HepG2 (cell line): Measurements from ENCODE around the gene PERCC1. TPM values are rescaled to one million over a fixed set of nuclear protein-coding genes. Genes with fewer than 3 reads are reported as not detected.

ENCODE experiments used
- ARID2 ChIP-seq: sonication (generic); formaldehyde crosslinking; IDR thresholded peaks from 2 replicates; pipeline ENCODE4 v1.8.1; 2022; ENCODE audit warnings: mild to moderate bottlenecking, missing genetic modification reagents, borderline replicate concordance
- GMEB1 ChIP-seq: sonication (generic); formaldehyde crosslinking; IDR thresholded peaks from 2 replicates; pipeline ENCODE4 v1.5.1; 2020; ENCODE audit warnings: missing genetic modification reagents, mild to moderate bottlenecking, borderline replicate concordance
- GPN1 ChIP-seq: sonication (generic); formaldehyde crosslinking; IDR thresholded peaks from 2 replicates; pipeline ENCODE4 v1.5.1; 2020; ENCODE audit warnings: missing genetic modification reagents, borderline replicate concordance
- HBP1 ChIP-seq: IDR thresholded peaks from 2 replicates; pipeline ENCODE4 v1.6.1; 2016; ENCODE audit warnings: low read depth, control low read depth
- HMG20B ChIP-seq: conservative IDR thresholded peaks from 2 replicates; pipeline ENCODE4 v1.6.1; 2016; ENCODE audit warnings: missing genetic modification reagents, missing compliant biosample characterization
- HNRNPH1 ChIP-seq: fragments of 200-400 bp; formaldehyde crosslinking; optimal IDR thresholded peaks from 2 replicates; pipeline ENCODE3; 2017; ENCODE audit warnings: mild to moderate bottlenecking, low read depth, low read length
- KLF9 ChIP-seq: IDR thresholded peaks from 2 replicates; pipeline ENCODE4 v1.6.1; 2016; ENCODE audit warnings: low read depth
- MEIS2 ChIP-seq: sonication (generic); formaldehyde crosslinking; IDR thresholded peaks from 2 replicates; pipeline ENCODE4 v1.9.0; 2021; ENCODE audit warnings: mild to moderate bottlenecking, missing genetic modification reagents
- ONECUT2 ChIP-seq: sonication (generic); formaldehyde crosslinking; IDR thresholded peaks from 2 replicates; pipeline ENCODE4 v1.4.0; 2020; ENCODE audit warnings: missing genetic modification reagents
- PCBP1 ChIP-seq: fragments of 200-400 bp; formaldehyde crosslinking; IDR thresholded peaks from 2 replicates; pipeline ENCODE4 v1.6.1; 2017; ENCODE audit warnings: mild to moderate bottlenecking, low read depth, low read length, borderline replicate concordance
- RAD21 ChIP-seq: fragments of 450-650 bp; formaldehyde crosslinking; IDR thresholded peaks from 2 replicates; pipeline ENCODE4 v1.5.0; 2020; ENCODE audit warnings: mild to moderate bottlenecking
- RELA ChIP-seq: sonication (generic); formaldehyde crosslinking; IDR thresholded peaks from 2 replicates; pipeline ENCODE4 v1.4.0; 2020; ENCODE audit warnings: missing genetic modification reagents
- SP140L ChIP-seq: sonication (generic); formaldehyde crosslinking; IDR thresholded peaks from 2 replicates; pipeline ENCODE4 v1.4.0; 2020; ENCODE audit warnings: missing genetic modification reagents, borderline replicate concordance
- ZFAT ChIP-seq: sonication (generic); formaldehyde crosslinking; conservative IDR thresholded peaks from 2 replicates; pipeline ENCODE4 v1.8.1; 2023; ENCODE audit warnings: missing genetic modification reagents, inconsistent platforms
- ZNF121 ChIP-seq: sonication (generic); formaldehyde crosslinking; IDR thresholded peaks from 2 replicates; pipeline ENCODE4 v1.5.0; 2020; ENCODE audit warnings: mild to moderate bottlenecking, missing genetic modification reagents
- ZNF234 ChIP-seq: sonication (generic); formaldehyde crosslinking; conservative IDR thresholded peaks from 2 replicates; pipeline ENCODE4 v1.5.1; 2020; ENCODE audit warnings: mild to moderate bottlenecking, missing genetic modification reagents
- ZNF329 ChIP-seq: sonication (generic); formaldehyde crosslinking; IDR thresholded peaks from 2 replicates; pipeline ENCODE4 v1.9.0; 2021; ENCODE audit warnings: low read depth, mild to moderate bottlenecking, missing genetic modification reagents
- ZNF460 ChIP-seq: sonication (generic); formaldehyde crosslinking; IDR thresholded peaks from 2 replicates; pipeline ENCODE4 v1.5.1; 2020; ENCODE audit warnings: missing genetic modification reagents, mild to moderate bottlenecking, borderline replicate concordance
- ZNF589 ChIP-seq: sonication (generic); formaldehyde crosslinking; conservative IDR thresholded peaks from 2 replicates; pipeline ENCODE4 v1.8.0; 2022; ENCODE audit warnings: mild to moderate bottlenecking, moderate library complexity, missing genetic modification reagents
- ZNF678 ChIP-seq: sonication (generic); formaldehyde crosslinking; IDR thresholded peaks from 2 replicates; pipeline ENCODE4 v1.4.0; 2020; ENCODE audit warnings: mild to moderate bottlenecking, missing genetic modification reagents
- ZNF691 ChIP-seq: sonication (generic); formaldehyde crosslinking; IDR thresholded peaks from 2 replicates; pipeline ENCODE4 v1.4.0; 2020; ENCODE audit warnings: missing genetic modification reagents, low read depth, mild to moderate bottlenecking, borderline replicate concordance
- ZNF839 ChIP-seq: sonication (generic); formaldehyde crosslinking; IDR thresholded peaks from 2 replicates; pipeline ENCODE4 v1.4.0; 2020; ENCODE audit warnings: missing genetic modification reagents, mild to moderate bottlenecking, borderline replicate concordance
- polyA plus RNA-seq, 8 experiments: library from polyadenylated mRNA; depleted of rRNA in 3 of 8; stranded (reverse) in 7 of 8; unstranded in 1 of 8; fragments of >200 nt; fragmentation: Illumina TruSeq in 4 of 8; extraction: Trizol in 4 of 8; gene quantifications; 2 replicates each; pipeline versions ENCODE4 v1.2.1 to v1.2.3, GENCODE V29; 2011 to 2016; ENCODE audit warnings: low read depth in 4 of 8, missing spikeins in 1 of 8, mixed read lengths in 1 of 8; ENCODE audit not compliant: insufficient read depth in 1 of 8
- total RNA-seq, 5 experiments: library from RNA; depleted of rRNA; stranded (reverse); fragments of >200 nt; fragmentation: Illumina TruSeq; extraction: Trizol; gene quantifications; 2 replicates each; pipeline ENCODE4 v1.2.3, GENCODE V29; 2016; ENCODE audit warnings: low read depth in 1 of 5
- TF ChIP-seq, protein P1 (sequence below): sonication (generic); formaldehyde crosslinking; IDR thresholded peaks from 2 replicates; pipeline ENCODE4 v1.4.0; 2020; ENCODE audit warnings: mild to moderate bottlenecking, low read depth, missing genetic modification reagents
- TF ChIP-seq, protein P2 (sequence below): sonication (generic); formaldehyde crosslinking; IDR thresholded peaks from 2 replicates; pipeline ENCODE4 v1.4.0; 2020; ENCODE audit warnings: missing genetic modification reagents

The PERCC1 gene
- total and polyA plus RNA-seq, 2 of the 13 experiments (the other 11 are each of a cell fraction or from before 2014, with no cell fraction given) = 0.15 TPM; not detected in 1

DNA sequence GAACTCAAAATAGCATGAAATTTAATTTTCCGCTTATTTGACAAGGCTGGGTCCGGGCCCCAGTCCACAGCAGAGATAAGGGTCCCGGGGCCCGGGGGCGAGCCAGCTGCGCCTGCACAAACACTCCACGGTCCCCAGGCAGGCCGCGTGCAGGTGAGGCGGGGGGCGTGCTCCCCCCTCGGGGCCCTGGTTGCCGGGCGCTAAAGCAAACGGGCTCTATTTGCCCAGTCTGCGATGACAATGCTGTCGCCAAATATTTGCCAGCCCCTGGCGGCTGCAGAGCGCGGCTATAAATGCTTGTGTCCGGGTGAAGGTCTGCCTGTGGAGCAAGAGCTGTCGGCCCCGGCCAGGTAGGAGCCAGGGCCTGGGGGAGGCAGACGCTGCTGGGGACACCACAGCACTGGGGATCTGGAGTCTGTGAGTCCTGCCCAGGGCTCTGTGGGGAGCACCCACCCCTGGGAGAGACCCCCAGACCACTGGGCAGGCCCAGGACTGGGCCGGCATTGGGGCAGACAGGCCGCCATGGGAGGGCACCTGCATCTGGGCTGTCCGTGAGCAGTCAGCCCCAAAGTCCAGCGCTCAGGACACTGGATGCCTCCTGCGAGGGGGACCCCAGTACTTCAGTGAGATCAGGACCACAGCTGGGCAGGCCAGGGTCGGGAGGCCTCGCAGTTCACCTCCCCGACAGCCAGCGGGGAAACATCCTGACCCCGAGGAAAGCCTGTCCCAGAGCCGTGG lies at the start of gene PERCC1 (continued):
- TF ChIP-seq ZFAT (CRISPR knock-in tag) = no peak
- no peak for TF ChIP-seq ARID2
- TF ChIP-seq ZNF234 (CRISPR knock-in tag) = no peak
- no peak for TF ChIP-seq ZNF678 (CRISPR knock-in tag)
- 0 out of 2 replicates have a peak, but pooled peaks have one; percentile 77 for TF ChIP-seq PCBP1
- TF ChIP-seq HNRNPH1 = no peak
- no peak for TF ChIP-seq RELA (CRISPR knock-in tag)
- peak; percentile 45; the same call in 1 of the 2 replicates for TF ChIP-seq GMEB1 (CRISPR knock-in tag)
- TF ChIP-seq ZNF839 = no peak
- no peak for TF ChIP-seq ZNF460
- no peak for TF ChIP-seq ZNF329
- TF ChIP-seq, protein P1, sequence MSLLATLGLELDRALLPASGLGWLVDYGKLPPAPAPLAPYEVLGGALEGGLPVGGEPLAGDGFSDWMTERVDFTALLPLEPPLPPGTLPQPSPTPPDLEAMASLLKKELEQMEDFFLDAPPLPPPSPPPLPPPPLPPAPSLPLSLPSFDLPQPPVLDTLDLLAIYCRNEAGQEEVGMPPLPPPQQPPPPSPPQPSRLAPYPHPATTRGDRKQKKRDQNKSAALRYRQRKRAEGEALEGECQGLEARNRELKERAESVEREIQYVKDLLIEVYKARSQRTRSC = 0 out of 2 replicates have a peak, but pooled peaks have one; percentile 49
- no peak for TF ChIP-seq ZNF691 (CRISPR knock-in tag)
- TF ChIP-seq ZNF589 (CRISPR knock-in tag) = 0 out of 2 replicates have a peak, but pooled peaks have one; percentile 58
- no peak for TF ChIP-seq GPN1 (CRISPR knock-in tag)
- no peak for TF ChIP-seq HBP1 (CRISPR knock-in tag)
- peak; percentile 81 for TF ChIP-seq HMG20B (CRISPR knock-in tag)
- peak; percentile 46; the same call in 1 of the 2 replicates for TF ChIP-seq RAD21 (CRISPR knock-in tag)
- TF ChIP-seq, protein P2, sequence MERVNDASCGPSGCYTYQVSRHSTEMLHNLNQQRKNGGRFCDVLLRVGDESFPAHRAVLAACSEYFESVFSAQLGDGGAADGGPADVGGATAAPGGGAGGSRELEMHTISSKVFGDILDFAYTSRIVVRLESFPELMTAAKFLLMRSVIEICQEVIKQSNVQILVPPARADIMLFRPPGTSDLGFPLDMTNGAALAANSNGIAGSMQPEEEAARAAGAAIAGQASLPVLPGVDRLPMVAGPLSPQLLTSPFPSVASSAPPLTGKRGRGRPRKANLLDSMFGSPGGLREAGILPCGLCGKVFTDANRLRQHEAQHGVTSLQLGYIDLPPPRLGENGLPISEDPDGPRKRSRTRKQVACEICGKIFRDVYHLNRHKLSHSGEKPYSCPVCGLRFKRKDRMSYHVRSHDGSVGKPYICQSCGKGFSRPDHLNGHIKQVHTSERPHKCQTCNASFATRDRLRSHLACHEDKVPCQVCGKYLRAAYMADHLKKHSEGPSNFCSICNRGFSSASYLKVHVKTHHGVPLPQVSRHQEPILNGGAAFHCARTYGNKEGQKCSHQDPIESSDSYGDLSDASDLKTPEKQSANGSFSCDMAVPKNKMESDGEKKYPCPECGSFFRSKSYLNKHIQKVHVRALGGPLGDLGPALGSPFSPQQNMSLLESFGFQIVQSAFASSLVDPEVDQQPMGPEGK (CRISPR knock-in tag) = peak; percentile 100
- no peak for TF ChIP-seq ONECUT2 (CRISPR knock-in tag)
- TF ChIP-seq SP140L (CRISPR knock-in tag) = no peak
- 0 out of 2 replicates have a peak, but pooled peaks have one; percentile 45 for TF ChIP-seq KLF9 (CRISPR knock-in tag)
- TF ChIP-seq ZNF121 = 0 out of 2 replicates have a peak, but pooled peaks have one; percentile 32
- no peak for TF ChIP-seq MEIS2 (CRISPR knock-in tag)
